GM18508 (cell line): Measurements from ENCODE around the gene ALDH1A3.

ENCODE experiments used
- ATAC-seq: cut with Tn5 transposase; IDR thresholded peaks from one replicate; pipeline ENCODE4 v1.9.1; 2021; ENCODE audit warnings: moderate number of reproducible peaks; ENCODE audit not compliant: insufficient read depth, unreplicated experiment

ALDH1A3 gene

DNA sequence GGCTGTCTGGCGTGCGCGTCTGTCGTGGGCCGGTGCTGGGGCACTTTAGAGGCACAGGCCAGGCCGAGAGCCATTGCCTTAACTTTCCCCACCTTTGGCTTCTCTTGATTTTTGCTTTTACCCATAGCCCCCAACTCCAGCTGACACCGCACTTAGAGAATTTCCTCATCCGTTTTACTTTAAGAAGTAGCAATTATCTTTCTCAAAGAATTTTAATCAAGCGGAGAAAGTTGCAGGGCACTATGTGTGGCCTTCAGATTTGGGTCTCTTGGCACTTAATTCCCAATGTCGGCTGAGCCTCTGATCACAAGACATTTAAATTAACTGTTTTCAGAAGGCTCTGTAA, 1.2 kb downstream of the ALDH1A3 start:
- ATAC-seq, result no peak

- no peak for ATAC-seq
Observed at GRCh38 chr15:100881573-100882336, 2.1 kb downstream of the ALDH1A3 start.

- no peak for ATAC-seq
Observed at GRCh38 chr15:100885116-100885515, 5.5 kb downstream of the ALDH1A3 start.

GRCh38 chr15:100885811-100886210, 6.2 kb downstream of the ALDH1A3 start:
- no peak for ATAC-seq

- no peak for ATAC-seq
Observed at GRCh38 chr15:100887211-100887913, 7.7 kb downstream of the ALDH1A3 start.

DNA sequence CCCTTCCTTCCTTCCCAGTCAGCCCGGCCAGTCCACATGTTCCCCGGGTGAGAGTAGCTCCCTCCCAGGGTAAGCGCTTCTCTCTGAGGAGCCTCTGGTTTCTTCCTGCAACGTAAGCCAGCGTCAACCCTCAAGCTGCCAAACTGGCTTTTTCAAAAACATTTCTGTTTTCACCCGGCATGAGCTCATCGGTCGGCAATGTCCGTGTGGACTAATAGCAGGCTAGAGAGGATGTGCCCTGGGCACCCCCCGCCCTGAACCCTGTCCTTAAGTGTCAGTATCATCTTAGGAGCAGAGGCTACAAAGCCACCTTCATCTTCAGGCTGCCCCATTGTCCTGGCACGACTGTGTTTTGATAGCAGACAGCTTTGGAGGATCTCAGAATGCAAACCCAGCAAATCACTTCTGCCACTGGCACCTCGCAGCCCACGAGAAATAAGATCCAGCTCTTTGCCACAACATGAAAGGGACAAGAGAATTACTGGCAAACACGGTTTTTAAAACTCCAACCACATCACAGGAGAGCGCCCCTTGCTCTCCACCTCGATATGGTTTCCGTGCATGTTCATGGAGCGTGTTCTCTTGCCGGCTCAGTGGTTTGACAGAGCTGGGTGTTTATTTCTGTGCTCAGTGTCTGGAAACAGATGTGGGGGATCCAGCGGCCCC, 9.9 kb downstream of the ALDH1A3 start:
- ATAC-seq, result no peak

GRCh38 chr15:100890051-100890720, 10.6 kb downstream of the ALDH1A3 start:
- no peak for ATAC-seq

DNA sequence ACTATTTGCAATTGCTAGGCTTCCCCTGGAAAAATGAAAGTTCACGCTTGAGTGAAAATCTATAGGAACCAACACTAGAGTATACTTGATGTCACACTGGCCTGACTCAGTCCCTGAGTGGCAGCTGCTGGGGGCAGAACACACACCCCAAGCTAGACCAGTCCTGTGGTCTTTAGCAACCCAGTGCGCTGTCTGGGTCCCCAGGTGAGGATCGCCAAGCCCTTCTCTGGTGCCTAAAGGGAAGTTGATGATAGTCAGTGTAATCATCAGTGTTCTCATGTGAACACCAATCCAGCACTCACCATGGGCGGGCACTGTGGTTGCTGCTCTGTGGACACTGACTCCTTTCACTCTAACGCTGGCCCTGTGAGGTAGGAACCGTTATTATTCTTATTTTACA, 11.2 kb downstream of the ALDH1A3 start:
- ATAC-seq, result no peak

DNA sequence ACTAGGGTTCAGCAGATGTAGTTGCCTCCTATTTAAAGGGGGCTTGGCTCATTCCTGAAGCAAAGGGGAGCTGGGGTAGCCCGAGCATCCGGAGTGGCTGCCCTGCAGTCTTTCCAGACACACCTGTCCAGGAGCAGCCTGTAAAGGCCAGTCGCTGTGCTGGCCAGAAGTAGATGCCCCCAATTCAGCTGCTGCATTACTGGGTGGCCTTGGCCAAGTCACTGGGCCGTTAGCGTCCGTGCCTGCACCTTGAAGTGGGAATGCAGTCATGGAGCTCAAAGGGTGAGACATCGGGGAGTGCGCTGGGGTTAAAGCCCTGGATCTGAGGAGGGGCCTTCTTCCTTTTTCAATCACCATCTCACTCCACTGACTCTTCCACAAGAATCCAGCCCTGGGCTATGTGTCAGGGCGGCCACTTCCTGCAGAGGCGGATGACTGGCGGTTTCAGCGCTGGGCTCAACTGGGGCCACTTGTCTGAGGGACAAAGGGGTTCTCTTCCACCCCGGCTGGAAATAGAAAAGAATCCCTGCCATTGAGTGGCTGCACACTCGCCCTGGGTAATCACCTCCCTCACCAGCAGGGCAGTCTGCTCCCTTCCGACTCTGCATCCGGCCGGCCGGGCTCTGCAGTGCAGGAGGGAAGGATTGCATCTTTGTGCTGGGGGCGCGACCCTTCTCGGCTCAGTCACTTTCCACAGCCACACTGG, 11.8 kb downstream of the ALDH1A3 start:
- ATAC-seq, result no peak

DNA sequence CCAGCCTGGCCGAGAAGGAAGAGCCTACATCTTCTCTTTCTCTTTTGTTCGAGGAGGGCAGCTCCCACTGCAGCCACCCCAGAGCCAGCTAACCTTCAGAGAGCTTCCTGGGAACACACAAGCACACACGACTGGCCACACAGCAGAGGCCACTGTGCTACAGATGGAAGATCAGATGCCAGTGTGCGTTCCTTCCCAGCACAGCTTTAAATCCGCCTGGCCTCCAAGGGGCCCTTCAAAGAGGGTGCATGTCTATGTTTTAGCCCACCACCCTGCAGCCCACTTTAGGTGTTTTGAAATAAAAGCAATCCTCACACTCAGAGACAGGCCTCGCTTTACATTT, 12.4 kb downstream of the ALDH1A3 start:
- ATAC-seq, result no peak

GRCh38 chr15:100893261-100893963, 13.8 kb downstream of the ALDH1A3 start:
- ATAC-seq, result no peak

GRCh38 chr15:100893964-100894295, 14.3 kb downstream of the ALDH1A3 start:
- ATAC-seq, result no peak

DNA sequence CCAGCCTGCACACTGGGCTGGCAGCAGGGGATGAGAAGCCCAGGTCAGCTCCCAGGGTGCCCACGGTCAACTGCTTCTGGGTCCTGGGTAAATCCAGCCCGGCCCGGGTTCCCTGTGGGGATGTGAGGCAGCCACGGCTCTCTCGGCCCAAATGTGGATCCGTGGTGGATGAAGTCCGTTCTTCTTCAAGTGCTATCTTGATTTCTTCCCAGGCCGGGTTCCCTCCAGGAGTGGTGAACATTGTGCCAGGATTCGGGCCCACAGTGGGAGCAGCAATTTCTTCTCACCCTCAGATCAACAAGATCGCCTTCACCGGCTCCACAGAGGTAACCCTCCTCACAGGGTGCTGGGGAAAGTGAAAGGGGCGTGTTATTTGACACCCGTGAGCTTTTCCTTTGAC, 16.1 kb downstream of the ALDH1A3 start:
- no peak for ATAC-seq

DNA sequence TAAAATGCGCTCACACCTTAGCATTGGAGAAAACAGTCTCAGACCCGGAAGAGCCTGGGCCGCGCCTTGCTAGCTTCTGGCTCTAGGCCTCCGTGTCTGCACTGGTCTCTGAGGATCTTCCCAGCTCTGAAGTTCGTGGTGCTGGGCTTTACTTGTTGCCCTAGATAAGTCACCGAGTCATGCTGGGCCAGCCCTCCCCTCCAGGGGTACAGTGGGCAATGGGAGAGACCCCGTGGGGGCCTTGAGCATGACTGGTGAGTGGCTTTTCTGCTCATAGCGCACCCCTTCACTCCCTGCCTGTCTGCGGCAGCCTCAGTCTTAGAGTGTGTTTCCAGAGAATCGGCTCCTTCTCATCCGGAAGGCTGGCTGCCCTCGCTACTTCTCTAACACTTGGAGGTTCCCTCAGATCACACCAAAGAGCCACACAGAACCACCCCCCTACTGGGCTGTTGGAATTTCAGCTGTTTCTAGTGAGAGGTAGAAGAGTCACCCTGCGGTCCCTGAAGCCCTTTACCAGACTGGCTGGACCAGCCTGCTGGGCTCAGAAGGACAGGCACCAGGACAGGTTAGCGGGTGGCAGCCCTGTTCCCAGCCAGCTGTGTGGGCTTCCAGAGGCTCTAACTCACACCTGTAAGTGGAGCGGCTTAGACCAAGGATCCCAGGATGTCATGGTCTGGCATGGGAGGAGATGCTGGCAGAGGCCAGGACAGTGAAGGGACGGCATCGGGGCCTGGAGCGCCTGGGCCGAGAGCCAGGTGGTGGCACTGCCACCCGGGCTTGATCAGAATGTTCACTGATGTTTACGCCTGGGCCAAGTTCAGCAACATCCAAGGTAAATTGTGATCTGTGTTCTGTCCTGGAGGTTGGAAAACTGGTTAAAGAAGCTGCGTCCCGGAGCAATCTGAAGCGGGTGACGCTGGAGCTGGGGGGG, 17.9 kb downstream of the ALDH1A3 start:
- no peak for ATAC-seq

DNA sequence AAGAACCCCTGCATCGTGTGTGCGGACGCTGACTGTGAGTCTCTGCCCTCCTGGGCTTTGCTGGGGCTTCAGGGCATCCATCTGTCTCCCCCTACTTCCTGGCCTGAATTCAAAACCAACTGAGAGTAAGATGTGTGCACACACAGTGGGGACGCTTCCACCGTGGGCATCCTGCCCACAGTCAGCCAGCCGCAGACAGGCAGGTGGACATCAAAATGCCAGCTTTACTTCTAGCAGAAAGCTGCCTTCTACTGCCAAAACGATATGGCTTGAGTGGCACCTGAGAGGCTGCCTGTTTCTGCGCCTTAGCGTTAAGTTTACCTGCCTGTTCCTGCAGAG, 18.5 kb downstream of the ALDH1A3 start:
- no peak for ATAC-seq

GRCh38 chr15:100898661-100899462, 19.2 kb downstream of the ALDH1A3 start:
- no peak for ATAC-seq

GRCh38 chr15:100899601-100900000, 20.0 kb downstream of the ALDH1A3 start:
- ATAC-seq, result no peak

- ATAC-seq, result no peak
Observed at GRCh38 chr15:100900136-100900794, 20.6 kb downstream of the ALDH1A3 start.
